ENCODE data around the gene WDFY2. TPM values are rescaled to one million over a fixed set of nuclear protein-coding genes. Genes with fewer than 3 reads are reported as not detected.

Gene WDFY2
- total and polyA plus RNA-seq, 4 donors, result 3.4 to 10.5 (median 5.8) TPM

GRCh38 chr13:51739027-51739764 is 154.9 kb downstream of the WDFY2 start:
- Histone ChIP-seq H3K27ac (ENCODE audit: low read depth in 1 of 2, low read length in 2 of 2) (peak overlapping the region; percentile 27 to 78), H3K4me1 (ENCODE audit: control insufficient read depth in 4 of 4, insufficient read depth in 4 of 4, low read length in 3 of 4) (peaks cover 3 to 9% (median 8%) of the 10 kb centered on the region in 4 donors), H3K4me3 (ENCODE audit: low read depth in 1 of 3, low read length in 3 of 3) (no peak overlapping the region), H3K9me3 (ENCODE audit: control insufficient read depth in 4 of 4, low read length in 3 of 4) (no peaks in the 10 kb centered on the region), H3K9ac (ENCODE audit: low read depth in 1 of 2, low read length in 2 of 2) (no peak overlapping the region), H3K27me3 (ENCODE audit: control insufficient read depth in 4 of 4, insufficient read depth in 4 of 4, low read length in 3 of 4) (no peaks in the 10 kb centered on the region), H3K36me3 (ENCODE audit: control insufficient read depth in 4 of 4, insufficient read depth in 3 of 4, low read depth in 1 of 4, low read length in 3 of 4) (peaks cover 0 to 2% (median 0%) of the 10 kb centered on the region in 4 donors)
- DNase-seq (ENCODE audit: low spot score), result no peak
- 82% methylated on average over 6 of the region's 6 CpGs for WGBS
- TF ChIP-seq SP1 (IDR thresholded peaks at IDR 0.05) (no peak), FOXA2 (IDR thresholded peaks at IDR 0.05) (no peak), YY1 (IDR thresholded peaks at IDR 0.05) (no peak), HNF4G (IDR thresholded peaks at IDR 0.05) (no peak), RXRA (IDR thresholded peaks at IDR 0.05) (no peak), FOXA1 (IDR thresholded peaks at IDR 0.05) (no peak), GABPA (IDR thresholded peaks at IDR 0.05 in 1 of 2, conservative IDR thresholded peaks at IDR 0.05 in 1 of 2) (no peak), RAD21 (IDR thresholded peaks at IDR 0.05) (no peak), EGR1 (IDR thresholded peaks at IDR 0.05; ENCODE audit: low read depth in 2 of 2) (no peak), ATF3 (IDR thresholded peaks at IDR 0.05) (no peak), TAF1 (conservative IDR thresholded peaks at IDR 0.05) (no peak), NR2F2 (IDR thresholded peaks at IDR 0.05) (no peak), JUND (IDR thresholded peaks at IDR 0.05) (no peak), HNF4A (conservative IDR thresholded peaks at IDR 0.05) (no peak)
- TF ChIP-seq, protein P1, sequence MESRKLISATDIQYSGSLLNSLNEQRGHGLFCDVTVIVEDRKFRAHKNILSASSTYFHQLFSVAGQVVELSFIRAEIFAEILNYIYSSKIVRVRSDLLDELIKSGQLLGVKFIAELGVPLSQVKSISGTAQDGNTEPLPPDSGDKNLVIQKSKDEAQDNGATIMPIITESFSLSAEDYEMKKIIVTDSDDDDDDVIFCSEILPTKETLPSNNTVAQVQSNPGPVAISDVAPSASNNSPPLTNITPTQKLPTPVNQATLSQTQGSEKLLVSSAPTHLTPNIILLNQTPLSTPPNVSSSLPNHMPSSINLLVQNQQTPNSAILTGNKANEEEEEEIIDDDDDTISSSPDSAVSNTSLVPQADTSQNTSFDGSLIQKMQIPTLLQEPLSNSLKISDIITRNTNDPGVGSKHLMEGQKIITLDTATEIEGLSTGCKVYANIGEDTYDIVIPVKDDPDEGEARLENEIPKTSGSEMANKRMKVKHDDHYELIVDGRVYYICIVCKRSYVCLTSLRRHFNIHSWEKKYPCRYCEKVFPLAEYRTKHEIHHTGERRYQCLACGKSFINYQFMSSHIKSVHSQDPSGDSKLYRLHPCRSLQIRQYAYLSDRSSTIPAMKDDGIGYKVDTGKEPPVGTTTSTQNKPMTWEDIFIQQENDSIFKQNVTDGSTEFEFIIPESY (IDR thresholded peaks at IDR 0.05), result no peak
- TF ChIP-seq, protein P2, sequence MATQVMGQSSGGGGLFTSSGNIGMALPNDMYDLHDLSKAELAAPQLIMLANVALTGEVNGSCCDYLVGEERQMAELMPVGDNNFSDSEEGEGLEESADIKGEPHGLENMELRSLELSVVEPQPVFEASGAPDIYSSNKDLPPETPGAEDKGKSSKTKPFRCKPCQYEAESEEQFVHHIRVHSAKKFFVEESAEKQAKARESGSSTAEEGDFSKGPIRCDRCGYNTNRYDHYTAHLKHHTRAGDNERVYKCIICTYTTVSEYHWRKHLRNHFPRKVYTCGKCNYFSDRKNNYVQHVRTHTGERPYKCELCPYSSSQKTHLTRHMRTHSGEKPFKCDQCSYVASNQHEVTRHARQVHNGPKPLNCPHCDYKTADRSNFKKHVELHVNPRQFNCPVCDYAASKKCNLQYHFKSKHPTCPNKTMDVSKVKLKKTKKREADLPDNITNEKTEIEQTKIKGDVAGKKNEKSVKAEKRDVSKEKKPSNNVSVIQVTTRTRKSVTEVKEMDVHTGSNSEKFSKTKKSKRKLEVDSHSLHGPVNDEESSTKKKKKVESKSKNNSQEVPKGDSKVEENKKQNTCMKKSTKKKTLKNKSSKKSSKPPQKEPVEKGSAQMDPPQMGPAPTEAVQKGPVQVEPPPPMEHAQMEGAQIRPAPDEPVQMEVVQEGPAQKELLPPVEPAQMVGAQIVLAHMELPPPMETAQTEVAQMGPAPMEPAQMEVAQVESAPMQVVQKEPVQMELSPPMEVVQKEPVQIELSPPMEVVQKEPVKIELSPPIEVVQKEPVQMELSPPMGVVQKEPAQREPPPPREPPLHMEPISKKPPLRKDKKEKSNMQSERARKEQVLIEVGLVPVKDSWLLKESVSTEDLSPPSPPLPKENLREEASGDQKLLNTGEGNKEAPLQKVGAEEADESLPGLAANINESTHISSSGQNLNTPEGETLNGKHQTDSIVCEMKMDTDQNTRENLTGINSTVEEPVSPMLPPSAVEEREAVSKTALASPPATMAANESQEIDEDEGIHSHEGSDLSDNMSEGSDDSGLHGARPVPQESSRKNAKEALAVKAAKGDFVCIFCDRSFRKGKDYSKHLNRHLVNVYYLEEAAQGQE (IDR thresholded peaks at IDR 0.05), result no peak
- TF ChIP-seq, protein P3, sequence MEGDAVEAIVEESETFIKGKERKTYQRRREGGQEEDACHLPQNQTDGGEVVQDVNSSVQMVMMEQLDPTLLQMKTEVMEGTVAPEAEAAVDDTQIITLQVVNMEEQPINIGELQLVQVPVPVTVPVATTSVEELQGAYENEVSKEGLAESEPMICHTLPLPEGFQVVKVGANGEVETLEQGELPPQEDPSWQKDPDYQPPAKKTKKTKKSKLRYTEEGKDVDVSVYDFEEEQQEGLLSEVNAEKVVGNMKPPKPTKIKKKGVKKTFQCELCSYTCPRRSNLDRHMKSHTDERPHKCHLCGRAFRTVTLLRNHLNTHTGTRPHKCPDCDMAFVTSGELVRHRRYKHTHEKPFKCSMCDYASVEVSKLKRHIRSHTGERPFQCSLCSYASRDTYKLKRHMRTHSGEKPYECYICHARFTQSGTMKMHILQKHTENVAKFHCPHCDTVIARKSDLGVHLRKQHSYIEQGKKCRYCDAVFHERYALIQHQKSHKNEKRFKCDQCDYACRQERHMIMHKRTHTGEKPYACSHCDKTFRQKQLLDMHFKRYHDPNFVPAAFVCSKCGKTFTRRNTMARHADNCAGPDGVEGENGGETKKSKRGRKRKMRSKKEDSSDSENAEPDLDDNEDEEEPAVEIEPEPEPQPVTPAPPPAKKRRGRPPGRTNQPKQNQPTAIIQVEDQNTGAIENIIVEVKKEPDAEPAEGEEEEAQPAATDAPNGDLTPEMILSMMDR (IDR thresholded peaks at IDR 0.05; ENCODE audit: low read depth, low read length, missing input control), result no peak
- TF ChIP-seq, protein P4, sequence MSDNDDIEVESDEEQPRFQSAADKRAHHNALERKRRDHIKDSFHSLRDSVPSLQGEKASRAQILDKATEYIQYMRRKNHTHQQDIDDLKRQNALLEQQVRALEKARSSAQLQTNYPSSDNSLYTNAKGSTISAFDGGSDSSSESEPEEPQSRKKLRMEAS (IDR thresholded peaks at IDR 0.05), result no peak
